NCI-H128 (cell line): ENCODE measurements around the gene OSBPL5.
A peak's percentile ranks its signal among the peaks of the same experiment; 100 is the strongest.

Experiments used
- DNase-seq: peaks from one replicate; lab custom pipeline; 2025; ENCODE audit not compliant: unreplicated experiment; lab: John Stamatoyannopoulos, UW

Gene OSBPL5

GRCh38 chr11:3164138-3164551 is 965 bp downstream of the OSBPL5 start:
- DNase-seq = no peak

DNA sequence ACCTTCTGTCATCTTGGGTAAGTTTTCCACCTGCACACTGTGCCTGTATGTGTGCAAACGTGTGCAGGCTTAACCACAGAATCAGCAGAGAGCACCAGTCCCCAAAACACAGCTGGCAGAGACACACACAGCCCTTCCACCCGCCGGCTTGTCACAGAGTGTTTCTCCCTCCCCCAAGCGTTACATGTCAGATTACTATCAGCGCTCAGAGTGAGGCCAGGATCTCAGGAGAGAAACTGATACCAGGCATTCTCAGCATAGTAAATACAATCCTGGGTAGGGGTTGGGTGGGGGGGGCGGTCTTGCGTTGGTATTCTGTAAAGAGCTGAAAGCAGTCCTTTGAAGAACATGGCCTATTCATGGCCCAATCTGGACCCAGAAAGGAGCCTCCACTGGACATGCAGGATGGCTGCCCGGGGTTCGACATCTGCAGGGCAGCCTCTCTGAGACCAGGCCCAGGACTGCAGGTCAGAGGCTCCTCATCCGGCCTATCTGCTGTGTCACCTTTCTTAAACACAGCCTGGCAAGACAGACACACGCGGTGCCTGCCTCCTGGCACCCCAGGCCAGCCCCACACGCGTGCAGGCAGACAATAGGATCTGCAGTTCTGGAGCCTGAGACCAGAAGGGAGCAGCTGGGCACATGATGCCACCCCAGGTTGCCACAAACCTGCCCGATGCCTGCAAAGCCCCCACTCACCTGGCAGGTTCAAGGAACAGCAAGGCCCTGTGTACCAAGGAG is 1.7 kb downstream of the OSBPL5 start:
- DNase-seq = no peak

GRCh38 chr11:3162410-3163240 is 2.5 kb downstream of the OSBPL5 start:
- no peak for DNase-seq

GRCh38 chr11:3161720-3162409 is 3.2 kb downstream of the OSBPL5 start:
- DNase-seq = no peak

DNA sequence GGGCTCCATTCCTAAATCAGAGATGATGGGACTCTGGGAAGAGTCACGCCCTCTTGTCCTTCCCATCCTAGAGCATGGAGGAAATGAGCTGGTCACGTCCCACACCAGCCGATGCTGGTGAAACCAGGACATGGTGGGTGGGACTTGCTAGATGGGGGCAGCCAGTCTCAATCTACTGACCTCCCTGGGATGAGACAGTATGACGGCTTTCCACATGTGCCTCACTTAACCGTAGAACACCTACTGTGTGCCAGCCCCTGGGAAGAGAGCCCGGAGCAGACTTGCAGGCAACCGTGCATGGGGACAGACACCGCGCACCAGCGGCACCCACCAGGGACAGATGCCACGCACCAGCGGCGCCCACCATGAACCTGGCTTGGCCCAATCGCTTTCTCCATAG is 3.8 kb downstream of the OSBPL5 start:
- no peak for DNase-seq

DNA sequence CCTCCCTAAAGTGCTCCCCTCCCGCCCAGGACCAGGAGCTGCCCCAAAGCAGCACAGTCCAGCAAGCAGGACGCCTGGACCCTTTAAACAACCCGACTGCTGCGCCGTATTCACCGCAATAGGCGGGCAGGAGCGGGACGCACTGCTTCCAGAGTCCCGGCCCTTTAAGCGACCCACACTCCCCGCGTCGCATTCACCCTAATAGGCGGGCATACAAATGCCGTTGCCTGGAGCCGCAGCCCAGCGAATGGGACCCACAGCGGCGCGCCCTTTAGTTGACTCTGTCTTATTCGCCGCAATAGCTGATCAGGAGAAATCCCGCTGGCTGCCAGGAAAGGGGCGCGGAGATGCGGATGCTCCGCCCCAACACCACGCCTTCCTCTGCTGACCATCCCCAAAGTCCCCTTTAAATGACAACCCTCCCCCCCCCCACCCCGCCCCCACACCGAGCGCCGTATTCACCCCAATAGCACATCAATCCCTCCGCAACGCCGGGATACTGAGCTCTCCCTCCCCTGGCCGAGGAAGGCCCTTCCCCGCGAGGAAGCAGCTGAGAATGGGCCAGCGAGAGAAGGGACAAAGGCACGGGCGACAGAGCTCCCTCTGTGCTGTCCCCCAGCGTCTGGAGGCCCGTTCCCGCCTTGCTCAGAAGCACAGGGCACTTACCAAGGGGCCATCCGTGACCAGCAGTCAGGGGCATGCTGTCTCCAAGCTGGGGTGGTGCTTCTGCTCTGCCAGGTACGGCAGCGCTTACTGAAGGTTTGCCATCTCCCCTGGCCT is 4.7 kb downstream of the OSBPL5 start:
- DNase-seq = peak; percentile 40

DNA sequence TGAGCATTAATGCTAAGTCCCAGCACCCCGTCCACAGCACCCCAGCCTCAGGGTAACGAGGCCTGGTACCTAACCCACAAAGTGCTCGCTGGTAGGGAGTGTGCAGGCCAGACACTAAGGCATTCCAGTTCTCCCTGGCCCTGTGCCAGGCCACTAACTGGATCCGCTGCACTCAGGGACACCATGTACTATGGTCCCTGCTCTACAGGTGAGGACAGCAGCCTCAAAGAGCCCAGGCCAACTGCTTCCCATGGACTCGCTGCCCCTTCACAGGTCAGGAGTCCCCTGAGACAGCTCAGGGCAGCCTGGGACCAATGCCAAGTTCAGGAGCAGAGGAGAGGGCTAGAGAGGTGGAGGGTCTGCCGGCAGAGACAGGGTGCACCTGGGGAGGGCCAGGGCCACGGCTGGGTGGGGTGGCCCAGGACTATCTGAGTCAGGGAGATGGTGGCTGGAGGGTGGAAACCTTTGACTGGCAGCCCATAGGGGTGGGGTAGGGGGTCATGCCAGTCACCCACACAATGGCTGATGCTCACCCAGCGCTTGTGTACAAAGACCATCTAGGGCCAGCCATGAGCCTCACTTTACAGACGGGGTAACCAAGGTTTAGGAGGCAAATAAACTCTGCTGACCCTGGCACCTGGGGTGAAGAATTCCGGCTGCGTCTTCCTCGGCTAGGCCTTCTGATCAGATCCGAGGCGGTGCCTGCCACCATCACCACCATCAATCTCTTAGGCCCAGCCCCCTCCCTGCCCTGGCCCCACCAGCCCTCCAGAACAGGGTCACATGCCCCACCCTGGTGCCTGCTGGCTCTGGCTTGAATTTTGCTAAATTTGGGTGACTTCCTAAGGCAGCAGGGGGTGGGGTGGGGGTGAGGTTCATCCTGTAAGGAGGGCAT is 5.6 kb downstream of the OSBPL5 start:
- DNase-seq = no peak

GRCh38 chr11:3158821-3159220 is 6.3 kb downstream of the OSBPL5 start:
- no peak for DNase-seq

DNA sequence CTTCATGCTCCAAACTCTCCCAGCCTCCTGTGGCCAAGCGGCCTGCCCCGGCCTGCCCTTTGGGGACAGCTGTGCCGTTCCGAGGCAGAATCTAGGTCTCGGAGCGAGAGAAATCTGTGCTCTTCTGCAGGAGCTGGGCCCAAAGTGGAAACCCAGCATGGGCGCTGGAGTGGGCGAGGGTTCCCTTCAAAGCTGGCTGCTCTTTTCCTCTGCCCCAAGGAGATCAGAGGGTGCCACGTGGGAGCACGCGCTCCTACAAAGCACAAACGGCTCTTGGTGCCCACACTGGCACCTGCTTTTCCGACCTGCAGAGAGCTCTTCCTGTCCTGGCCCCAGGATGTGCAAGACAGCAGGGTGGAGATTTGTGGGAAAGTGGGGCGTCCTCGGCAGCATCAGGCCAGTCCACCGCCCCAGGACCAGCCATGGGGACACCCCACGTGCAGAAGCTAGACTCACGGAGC is 6.9 kb downstream of the OSBPL5 start:
- DNase-seq = no peak

DNA sequence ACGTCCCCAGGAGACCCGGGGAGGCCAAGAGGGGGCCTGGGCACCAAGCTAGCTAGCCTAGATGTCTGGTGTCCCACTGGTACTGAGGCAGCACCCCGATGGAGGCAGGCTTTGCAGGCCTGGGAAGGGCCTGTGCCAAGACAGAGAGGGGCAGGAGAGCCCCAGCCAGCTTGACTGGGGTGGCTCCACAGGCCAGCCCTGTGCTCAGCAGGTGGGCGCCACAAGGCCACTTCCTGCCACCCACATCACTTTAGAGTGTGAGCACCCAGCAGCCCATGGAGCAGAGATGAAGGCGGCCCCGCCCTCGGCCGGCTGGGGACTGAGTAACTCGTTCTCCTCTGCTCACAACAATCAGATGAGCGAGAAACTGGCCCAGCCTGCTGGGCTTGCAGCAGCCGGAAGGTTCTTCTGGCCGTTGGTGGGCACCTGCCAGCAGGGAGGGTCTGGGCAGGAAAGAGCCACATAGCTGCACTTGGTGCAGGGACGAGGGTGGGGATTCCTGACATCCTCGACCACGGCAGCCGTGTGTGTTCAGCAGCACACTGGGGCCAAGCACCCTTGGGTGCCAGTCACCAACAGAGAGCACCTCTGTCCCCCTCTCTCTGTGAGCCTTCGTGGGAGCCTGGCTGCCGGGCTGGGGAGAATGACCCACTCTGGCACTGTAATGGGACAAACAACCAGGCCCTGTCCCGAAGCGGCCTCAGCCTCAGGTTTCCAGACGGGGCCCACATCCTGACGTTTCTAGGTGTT is 7.6 kb downstream of the OSBPL5 start:
- no peak for DNase-seq

DNA sequence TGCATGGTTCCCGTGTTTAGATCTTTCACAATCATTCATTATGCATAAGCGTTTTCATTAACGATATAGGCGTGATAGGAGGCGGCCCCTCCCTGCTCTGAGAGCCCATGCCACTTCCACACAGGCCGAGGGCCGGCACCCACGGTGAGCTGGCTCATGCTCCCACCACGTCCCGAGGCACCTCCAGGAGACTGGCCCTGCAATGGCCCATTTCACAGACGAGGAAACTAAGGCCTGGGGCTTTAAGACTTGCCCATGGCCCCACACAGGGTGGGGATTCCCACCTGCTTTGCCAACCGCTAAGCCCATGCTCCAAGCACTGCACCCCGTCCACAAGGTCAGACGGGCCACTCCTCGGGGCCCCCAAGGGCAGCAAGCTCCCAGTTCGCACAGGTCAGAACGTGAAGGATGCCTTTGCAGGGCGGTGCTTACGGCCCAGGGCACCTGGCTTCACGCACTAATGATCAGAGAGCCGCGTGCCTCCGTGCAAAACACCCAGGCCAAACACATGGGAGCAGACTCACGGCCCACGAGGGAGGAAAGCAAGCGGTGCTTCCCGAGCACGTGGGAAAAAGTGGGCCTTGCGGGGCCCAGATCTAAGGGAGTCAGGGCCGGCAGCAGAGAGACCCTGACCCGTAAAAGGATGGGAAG is 8.3 kb downstream of the OSBPL5 start:
- DNase-seq = no peak

GRCh38 chr11:3156282-3156660 is 8.8 kb downstream of the OSBPL5 start:
- no peak for DNase-seq

- no peak for DNase-seq
Observed at GRCh38 chr11:3155691-3156258, 9.3 kb downstream of the OSBPL5 start.

DNA sequence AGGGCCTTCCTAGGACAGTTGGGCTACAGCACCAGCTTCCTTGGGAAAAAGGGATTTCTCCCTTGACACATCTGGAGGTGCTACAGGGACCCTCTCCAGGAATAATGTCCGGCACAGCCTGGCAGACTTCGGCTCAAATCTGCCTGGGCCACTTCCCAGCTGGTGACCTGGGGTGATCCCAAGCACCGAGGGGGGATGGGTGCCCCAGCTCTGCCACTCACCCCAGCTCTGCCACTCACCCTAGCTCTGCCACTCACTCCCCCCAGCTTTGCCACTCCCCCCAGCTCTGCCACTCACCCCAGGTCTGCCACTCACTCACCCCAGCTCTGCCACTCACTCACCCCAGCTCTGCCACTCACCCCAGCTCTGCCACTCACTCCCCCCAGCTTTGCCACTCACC is 9.9 kb downstream of the OSBPL5 start:
- no peak for DNase-seq

DNA sequence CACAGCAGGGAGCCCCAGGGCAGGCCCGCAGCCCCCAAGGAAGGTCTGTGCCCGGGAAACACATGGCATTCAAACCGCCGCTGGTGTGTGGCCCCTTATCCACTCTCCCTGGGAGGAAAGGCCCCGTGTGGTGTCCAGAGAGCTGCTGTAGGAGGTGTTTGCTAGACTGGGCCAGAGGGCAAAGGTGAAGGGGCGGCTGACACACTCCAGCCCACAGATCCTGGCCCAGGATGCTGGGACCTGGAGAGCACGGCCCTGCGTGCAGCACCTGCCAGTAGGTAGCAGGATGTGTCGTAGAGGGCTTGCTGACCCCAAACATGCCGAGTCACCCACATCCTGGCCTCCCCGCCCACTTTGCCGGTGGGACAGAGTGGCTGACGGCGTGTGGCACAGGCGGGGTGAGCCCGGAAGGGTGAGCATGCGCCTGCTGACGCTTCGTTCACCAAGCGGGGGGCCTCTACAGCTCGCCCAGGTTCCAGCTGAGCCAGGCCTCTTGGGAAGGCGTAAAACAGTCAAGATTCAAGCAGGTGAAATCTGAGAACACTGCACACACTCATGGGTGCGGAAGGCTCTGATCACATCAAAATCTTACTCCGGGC is 11.0 kb downstream of the OSBPL5 start:
- DNase-seq = no peak

DNA sequence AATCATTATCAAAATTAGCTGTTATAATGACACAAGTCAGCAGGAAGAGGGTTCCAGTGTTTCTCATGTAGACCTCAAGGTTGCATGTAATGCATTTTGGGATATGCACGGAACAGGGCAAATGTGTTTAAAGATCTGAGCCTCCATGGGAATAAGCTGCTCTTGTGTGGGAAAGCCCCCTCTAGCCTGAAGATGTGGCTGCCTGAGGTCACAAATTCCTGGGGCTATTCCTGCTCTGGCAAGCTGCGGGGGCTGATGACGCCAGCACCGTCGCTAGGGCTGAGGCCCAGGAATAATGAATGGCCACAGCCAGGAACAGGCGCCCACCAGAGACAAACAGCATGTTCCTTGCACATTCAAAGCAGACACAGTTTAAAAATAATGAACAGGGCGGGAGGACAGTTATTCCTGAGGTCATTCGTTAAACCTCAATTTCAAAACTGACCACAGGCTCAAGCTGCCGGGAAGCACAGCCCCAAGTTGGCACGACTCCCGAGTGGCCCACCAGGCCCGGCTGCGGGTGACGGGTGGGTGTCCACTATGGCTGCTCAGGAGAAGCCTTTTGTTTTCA is 11.7 kb downstream of the OSBPL5 start:
- no peak for DNase-seq

GRCh38 chr11:3152471-3153110 is 12.5 kb downstream of the OSBPL5 start:
- no peak for DNase-seq
